Adrenal gland (tissue), 12 donors: ENCODE data around the gene KDSR. TPM values are rescaled to one million over a fixed set of nuclear protein-coding genes. Genes with fewer than 3 reads are reported as not detected.

ENCODE experiments used
- DNase-seq, 7 donors: peaks; one replicate each; pipeline ENCODE4 v3.0.0-alpha.2; 2019 to 2020
- H3K27ac ChIP-seq, 5 donors: fragments of 200-600 bp; sonication (generic) in 4 of 5; 1 replicate in 3 of 5; 2 replicates in 2 of 5; pipeline versions ENCODE4 v1.5.1 to v1.8.0; 2016 to 2020; ENCODE audit warnings: mild to moderate bottlenecking in 1 of 5
- H3K27me3 ChIP-seq: fragments of 200-600 bp; 2 replicates; pipeline ENCODE4 v1.8.0; 2021
- H3K36me3 ChIP-seq, 2 donors: fragments of 200-600 bp; replicated peaks in 1 of 2; 1 replicate in 1 of 2; 2 replicates in 1 of 2; pipeline versions ENCODE4 v1.5.1 to v1.8.0; 2018 to 2022
- H3K4me1 ChIP-seq, 2 donors: fragments of 200-600 bp; replicated peaks in 1 of 2; 1 replicate in 1 of 2; 2 replicates in 1 of 2; pipeline versions ENCODE4 v1.5.1 to v1.8.0; 2018 to 2021
- H3K4me3 ChIP-seq, 4 donors: fragments of 200-600 bp; sonication (generic) in 3 of 4; one replicate each; pipeline ENCODE4 v1.5.1; 2016 to 2018
- H3K9me3 ChIP-seq, 3 donors: fragments of 200-600 bp; sonication (generic) in 1 of 3; replicated peaks in 1 of 3; 1 replicate in 2 of 3; 2 replicates in 1 of 3; pipeline versions ENCODE4 v1.5.1 to v1.8.0; 2016 to 2021
- CTCF ChIP-seq, 6 experiments: fragments of 450-650 bp in 4 of 6; fragments of 200-600 bp in 2 of 6; sonication (generic) in 1 of 6; IDR thresholded peaks; 1 replicate in 5 of 6; 2 replicates in 1 of 6; pipeline versions ENCODE4 v1.5.1 to v1.8.0; 2016 to 2021; ENCODE audit warnings: antibody characterized with exemption in 6 of 6, mild to moderate bottlenecking in 2 of 6, moderate library complexity in 1 of 6
- POLR2A ChIP-seq, 2 donors: fragments of 450-650 bp; IDR thresholded peaks; one replicate each; pipeline ENCODE4 v1.6.1; 2017; ENCODE audit warnings: antibody characterized with exemption in 2 of 2, mild to moderate bottlenecking in 2 of 2, moderate library complexity in 1 of 2
- WGBS, 4 donors: extraction: QIAGEN DNeasy Blood & Tissue Kit in 2 of 4; methylation state at CpG; one replicate each; pipeline versions ENCODE4 v1.1.5 to v1.1.7; 2013 to 2017; 5-methylcytosine and 5-hydroxymethylcytosine counted together
- intact Hi-C, 2 donors: fragments of 100-400 bp; cut with DNase I; formaldehyde crosslinking; loops; one replicate each; pipeline versions ENCODE4 v1.14.1 to v1.15.0; 2022 to 2023
- polyA plus RNA-seq, 3 donors: library from polyadenylated mRNA; stranded (reverse); fragments of 200-250 nt in 2 of 3; fragments of 350-450 nt in 1 of 3; fragmentation: Illumina TruSeq in 1 of 3; extraction: RNeasy Lipid Tissue Mini Kit (QIAGEN cat#74804) in 1 of 3; gene quantifications; one replicate each; pipeline ENCODE4 v1.2.3, GENCODE V29; 2013 to 2014
- total RNA-seq, 9 donors: library from RNA; depleted of rRNA in 4 of 9; stranded (reverse); fragments of >200 nt in 4 of 9; fragments of 120-200 nt in 1 of 9; fragmentation: NEBNext Ultra II Directional in 1 of 9; extraction: Animal tissue kit (Norgen Biotek cat#: 25700) in 1 of 9; gene quantifications; one replicate each; pipeline versions ENCODE4 v1.1.0 to v1.2.4, GENCODE V29; 2013 to 2023
- donor health status: healthy with polysubstance abuse.
- donor health status: Bipolar disorder and iron deficiency.
- donor health status: DM: yes; HTN: yes; CAD: no.
- donor health status: DM: no; HTN: no; CAD: no.
- donor health status: DM: no; HTN: no; CAD: no.
- donor health status: DM: yes; HTN: yes; CAD: no.

KDSR gene
- total and polyA plus RNA-seq, 12 donors, result 8.2 to 102 (median 50.4) TPM

DNA sequence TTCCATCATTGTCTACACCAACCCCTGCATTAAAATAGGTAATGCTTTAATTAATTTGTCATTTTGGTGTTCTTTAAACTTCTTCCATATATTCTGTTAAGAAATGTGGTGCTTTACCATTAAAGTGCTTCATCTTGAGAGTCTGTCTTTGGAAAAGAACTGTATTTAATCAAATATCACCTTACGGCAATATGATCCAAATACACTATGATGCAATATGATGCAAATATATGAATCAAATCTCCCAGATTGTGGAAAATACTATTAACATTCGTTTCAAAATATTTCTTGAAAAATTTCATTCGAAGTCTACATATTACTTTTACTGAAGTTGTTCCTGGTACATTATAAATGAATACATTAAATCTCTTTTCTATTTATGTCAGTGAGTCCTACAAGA is 32.3 kb upstream of the KDSR start:
- WGBS, 4 donors, result 94 to 98% (median 97%) methylated on average over 3 of the region's 3 CpGs
- intact Hi-C loops, result no loop called here
- TF ChIP-seq CTCF (IDR thresholded peaks at IDR 0.05) (no peak), POLR2A (IDR thresholded peaks at IDR 0.05) (no peak)
- Histone ChIP-seq H3K4me1 (no peaks in the 10 kb centered on the region), H3K27ac (no peak overlapping the region), H3K36me3 (peaks cover 0 to 83% of the 10 kb centered on the region in 2 donors), H3K27me3 (no peaks in the 10 kb centered on the region), H3K4me3 (no peak overlapping the region), H3K9me3 (no peaks in the 10 kb centered on the region)
- no peak for DNase-seq

- intact Hi-C loops, result no loop called here
- no peak overlapping the region for H3K4me3 ChIP-seq
- no peaks in the 10 kb centered on the region for H3K27me3 ChIP-seq
- no peak for DNase-seq
- no peak for TF ChIP-seq POLR2A (IDR thresholded peaks at IDR 0.05)
- no peak for TF ChIP-seq CTCF (IDR thresholded peaks at IDR 0.05)
- H3K4me1 ChIP-seq, result no peaks in the 10 kb centered on the region
- whole genome bisulfite sequencing, 4 donors, result 89 to 96% (median 95%) methylated on average over 1 of the region's 1 CpG
- H3K36me3 ChIP-seq, result peaks cover 0 to 88% of the 10 kb centered on the region in 2 donors
- H3K9me3 ChIP-seq, result no peaks in the 10 kb centered on the region
- H3K27ac ChIP-seq, result no peak overlapping the region
These were observed 30.3 kb upstream of the KDSR start for GRCh38 chr18:63397349-63397748.

GRCh38 chr18:63395503-63395902 is 28.5 kb upstream of the KDSR start:
- 93 to 97% (median 94%) methylated on average over 1 of the region's 1 CpG for WGBS, 4 donors
- Histone ChIP-seq H3K9me3 (no peaks in the 10 kb centered on the region), H3K4me1 (no peaks in the 10 kb centered on the region), H3K27me3 (no peaks in the 10 kb centered on the region), H3K27ac (no peak overlapping the region), H3K36me3 (peaks cover 0 to 79% of the 10 kb centered on the region in 2 donors), H3K4me3 (no peak overlapping the region)
- no peak for TF ChIP-seq CTCF (IDR thresholded peaks at IDR 0.05)
- no peak for TF ChIP-seq POLR2A (IDR thresholded peaks at IDR 0.05)
- intact Hi-C loops, result no loop called here
- DNase-seq, result no peak

GRCh38 chr18:63394954-63395353 is 27.9 kb upstream of the KDSR start:
- no peaks in the 10 kb centered on the region for H3K27me3 ChIP-seq
- H3K27ac ChIP-seq, result no peak overlapping the region
- 88 to 95% (median 92%) methylated on average over 3 of the region's 3 CpGs for WGBS, 4 donors
- peaks cover 0 to 76% of the 10 kb centered on the region in 2 donors for H3K36me3 ChIP-seq
- intact Hi-C loops, result no loop called here
- H3K4me3 ChIP-seq, result no peak overlapping the region
- TF ChIP-seq CTCF (IDR thresholded peaks at IDR 0.05) (no peak), POLR2A (IDR thresholded peaks at IDR 0.05) (no peak)
- H3K9me3 ChIP-seq, result no peaks in the 10 kb centered on the region
- DNase-seq, result no peak
- H3K4me1 ChIP-seq, result no peaks in the 10 kb centered on the region
